Measurements from ENCODE around the gene TTF1. TPM values are rescaled to one million over a fixed set of nuclear protein-coding genes. Genes with fewer than 3 reads are reported as not detected.

TTF1 gene
- total and polyA plus RNA-seq, 9 of the 15 experiments (the other 6 are each of a cell fraction or from before 2014, with no cell fraction given) = 9.0 to 18.5 (median 15.8) TPM

DNA sequence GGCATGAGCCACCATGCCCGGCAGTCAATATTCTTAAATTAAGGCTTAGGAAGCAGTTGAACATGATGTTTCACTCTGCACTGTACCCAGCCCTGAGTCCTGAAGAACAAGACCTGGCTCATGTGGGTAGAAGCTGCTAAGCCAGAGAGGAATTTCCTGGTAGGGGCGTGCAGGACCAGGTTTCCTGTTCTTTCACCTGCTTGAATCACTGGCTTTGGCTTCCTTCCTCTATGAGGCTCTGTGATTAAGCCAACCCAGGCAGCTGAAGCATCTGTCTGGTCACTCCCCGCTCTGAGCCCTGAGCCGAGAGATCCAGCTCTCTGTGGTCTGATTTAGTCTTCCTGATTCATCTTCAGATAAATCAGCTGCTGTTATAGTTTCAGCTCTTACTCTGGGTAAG is 32.5 kb upstream of the TTF1 start (continued):
- TF ChIP-seq, protein P1, sequence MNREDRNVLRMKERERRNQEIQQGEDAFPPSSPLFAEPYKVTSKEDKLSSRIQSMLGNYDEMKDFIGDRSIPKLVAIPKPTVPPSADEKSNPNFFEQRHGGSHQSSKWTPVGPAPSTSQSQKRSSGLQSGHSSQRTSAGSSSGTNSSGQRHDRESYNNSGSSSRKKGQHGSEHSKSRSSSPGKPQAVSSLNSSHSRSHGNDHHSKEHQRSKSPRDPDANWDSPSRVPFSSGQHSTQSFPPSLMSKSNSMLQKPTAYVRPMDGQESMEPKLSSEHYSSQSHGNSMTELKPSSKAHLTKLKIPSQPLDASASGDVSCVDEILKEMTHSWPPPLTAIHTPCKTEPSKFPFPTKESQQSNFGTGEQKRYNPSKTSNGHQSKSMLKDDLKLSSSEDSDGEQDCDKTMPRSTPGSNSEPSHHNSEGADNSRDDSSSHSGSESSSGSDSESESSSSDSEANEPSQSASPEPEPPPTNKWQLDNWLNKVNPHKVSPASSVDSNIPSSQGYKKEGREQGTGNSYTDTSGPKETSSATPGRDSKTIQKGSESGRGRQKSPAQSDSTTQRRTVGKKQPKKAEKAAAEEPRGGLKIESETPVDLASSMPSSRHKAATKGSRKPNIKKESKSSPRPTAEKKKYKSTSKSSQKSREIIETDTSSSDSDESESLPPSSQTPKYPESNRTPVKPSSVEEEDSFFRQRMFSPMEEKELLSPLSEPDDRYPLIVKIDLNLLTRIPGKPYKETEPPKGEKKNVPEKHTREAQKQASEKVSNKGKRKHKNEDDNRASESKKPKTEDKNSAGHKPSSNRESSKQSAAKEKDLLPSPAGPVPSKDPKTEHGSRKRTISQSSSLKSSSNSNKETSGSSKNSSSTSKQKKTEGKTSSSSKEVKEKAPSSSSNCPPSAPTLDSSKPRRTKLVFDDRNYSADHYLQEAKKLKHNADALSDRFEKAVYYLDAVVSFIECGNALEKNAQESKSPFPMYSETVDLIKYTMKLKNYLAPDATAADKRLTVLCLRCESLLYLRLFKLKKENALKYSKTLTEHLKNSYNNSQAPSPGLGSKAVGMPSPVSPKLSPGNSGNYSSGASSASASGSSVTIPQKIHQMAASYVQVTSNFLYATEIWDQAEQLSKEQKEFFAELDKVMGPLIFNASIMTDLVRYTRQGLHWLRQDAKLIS (CRISPR knock-in tag; IDR thresholded peaks at IDR 0.05) = no peak
- TF ChIP-seq, protein P2, sequence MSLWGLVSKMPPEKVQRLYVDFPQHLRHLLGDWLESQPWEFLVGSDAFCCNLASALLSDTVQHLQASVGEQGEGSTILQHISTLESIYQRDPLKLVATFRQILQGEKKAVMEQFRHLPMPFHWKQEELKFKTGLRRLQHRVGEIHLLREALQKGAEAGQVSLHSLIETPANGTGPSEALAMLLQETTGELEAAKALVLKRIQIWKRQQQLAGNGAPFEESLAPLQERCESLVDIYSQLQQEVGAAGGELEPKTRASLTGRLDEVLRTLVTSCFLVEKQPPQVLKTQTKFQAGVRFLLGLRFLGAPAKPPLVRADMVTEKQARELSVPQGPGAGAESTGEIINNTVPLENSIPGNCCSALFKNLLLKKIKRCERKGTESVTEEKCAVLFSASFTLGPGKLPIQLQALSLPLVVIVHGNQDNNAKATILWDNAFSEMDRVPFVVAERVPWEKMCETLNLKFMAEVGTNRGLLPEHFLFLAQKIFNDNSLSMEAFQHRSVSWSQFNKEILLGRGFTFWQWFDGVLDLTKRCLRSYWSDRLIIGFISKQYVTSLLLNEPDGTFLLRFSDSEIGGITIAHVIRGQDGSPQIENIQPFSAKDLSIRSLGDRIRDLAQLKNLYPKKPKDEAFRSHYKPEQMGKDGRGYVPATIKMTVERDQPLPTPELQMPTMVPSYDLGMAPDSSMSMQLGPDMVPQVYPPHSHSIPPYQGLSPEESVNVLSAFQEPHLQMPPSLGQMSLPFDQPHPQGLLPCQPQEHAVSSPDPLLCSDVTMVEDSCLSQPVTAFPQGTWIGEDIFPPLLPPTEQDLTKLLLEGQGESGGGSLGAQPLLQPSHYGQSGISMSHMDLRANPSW (CRISPR knock-in tag; IDR thresholded peaks at IDR 0.05) = no peak
- TF ChIP-seq NR1H2 (CRISPR knock-in tag; IDR thresholded peaks at IDR 0.05) = no peak
- TF ChIP-seq BHLHE40 (IDR thresholded peaks at IDR 0.05; ENCODE audit: low read length) = no peak
- TF ChIP-seq SMAD4 (CRISPR knock-in tag; conservative IDR thresholded peaks at IDR 0.05) = no peak
- no peak for TF ChIP-seq PCBP1 (IDR thresholded peaks at IDR 0.05; ENCODE audit: low read depth, low read length, poor library complexity, severe bottlenecking)
- TF ChIP-seq EZH2 (IDR thresholded peaks at IDR 0.05; ENCODE audit: borderline replicate concordance, low read depth, low read length) = no peak
- TF ChIP-seq POLR2A (conservative IDR thresholded peaks at IDR 0.05) = no peak
- TF ChIP-seq, protein P3, sequence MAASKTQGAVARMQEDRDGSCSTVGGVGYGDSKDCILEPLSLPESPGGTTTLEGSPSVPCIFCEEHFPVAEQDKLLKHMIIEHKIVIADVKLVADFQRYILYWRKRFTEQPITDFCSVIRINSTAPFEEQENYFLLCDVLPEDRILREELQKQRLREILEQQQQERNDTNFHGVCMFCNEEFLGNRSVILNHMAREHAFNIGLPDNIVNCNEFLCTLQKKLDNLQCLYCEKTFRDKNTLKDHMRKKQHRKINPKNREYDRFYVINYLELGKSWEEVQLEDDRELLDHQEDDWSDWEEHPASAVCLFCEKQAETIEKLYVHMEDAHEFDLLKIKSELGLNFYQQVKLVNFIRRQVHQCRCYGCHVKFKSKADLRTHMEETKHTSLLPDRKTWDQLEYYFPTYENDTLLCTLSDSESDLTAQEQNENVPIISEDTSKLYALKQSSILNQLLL (CRISPR knock-in tag; IDR thresholded peaks at IDR 0.05; ENCODE audit: borderline replicate concordance) = no peak

All from K562 (cell line).